PC-9 (cell line): Measurements from ENCODE around the gene ASCC3. TPM values are rescaled to one million over a fixed set of nuclear protein-coding genes. Genes with fewer than 3 reads are reported as not detected.

ENCODE experiments used
- Bru-seq: library from RNA; stranded (reverse); fragments of 400-500 nt; gene quantifications from one replicate; lab custom pipeline; 2021; lab: Mats Ljungman, UMichigan
- BruChase-seq, 2 experiments: library from RNA; stranded (reverse); fragments of 400-500 nt; gene quantifications; one replicate each; lab custom pipeline; 2021; lab: Mats Ljungman, UMichigan
- BruUV-seq: library from RNA; stranded (reverse); fragments of 400-500 nt; replicated peaks from 2 replicates; lab custom pipeline; 2021; lab: Mats Ljungman, UMichigan
- CTCF ChIA-PET: fragments of 300-600 bp; sonication (Branson Sonifier 250); formaldehyde crosslinking; loops from one replicate; lab custom pipeline; 2022; ENCODE audit warnings: antibody characterized with exemption; lab: Charles Lee
- POLR2A ChIA-PET: fragments of 300-600 bp; sonication (Branson Sonifier 250); formaldehyde crosslinking; loops from one replicate; lab custom pipeline; 2022; ENCODE audit warnings: antibody characterized with exemption; ENCODE audit not compliant: unreplicated experiment; lab: Charles Lee
- DNase-seq, 2 experiments: peaks; one replicate each; pipeline versions ENCODE4 v3.0.0 to v3.0.0-alpha.2; 2015 to 2022; ENCODE audit warnings: mixed read lengths in 1 of 2
- H2AFZ ChIP-seq: fragments of 200-600 bp; sonication (generic); 2 replicates; pipeline ENCODE4 v1.8.1; 2017; ENCODE audit warnings: antibody characterized with exemption
- H3F3A ChIP-seq: fragments of 200-600 bp; sonication (generic); 2 replicates; pipeline ENCODE4 v1.8.1; 2017; ENCODE audit warnings: antibody characterized with exemption, mild to moderate bottlenecking, low read depth; ENCODE audit not compliant: insufficient read depth
- H3K27ac ChIP-seq: fragments of 200-600 bp; sonication (generic); 2 replicates; pipeline ENCODE4 v1.6.1; 2016; ENCODE audit warnings: mixed run types
- H3K27me3 ChIP-seq: fragments of 200-600 bp; sonication (generic); 2 replicates; pipeline ENCODE4 v1.6.1; 2016; ENCODE audit warnings: low read depth, mixed run types; ENCODE audit not compliant: insufficient read depth
- H3K36me3 ChIP-seq: fragments of 200-600 bp; sonication (generic); 2 replicates; pipeline ENCODE4 v1.6.1; 2016; ENCODE audit warnings: low read depth, mixed run types
- H3K4me1 ChIP-seq: fragments of 200-600 bp; sonication (generic); replicated peaks from 2 replicates; pipeline ENCODE4 v1.6.1; 2016; ENCODE audit warnings: mixed run types; ENCODE audit not compliant: insufficient read depth
- H3K4me2 ChIP-seq: fragments of 200-600 bp; sonication (generic); 2 replicates; pipeline ENCODE4 v1.6.1; 2017; ENCODE audit warnings: mixed run types
- H3K4me3 ChIP-seq: fragments of 200-600 bp; sonication (generic); 2 replicates; pipeline ENCODE4 v1.6.1; 2016; ENCODE audit warnings: mixed run types
- H3K79me2 ChIP-seq: fragments of 200-600 bp; sonication (generic); 2 replicates; pipeline ENCODE4 v1.6.1; 2017; ENCODE audit warnings: low read depth, mixed run types
- H3K9me2 ChIP-seq: fragments of 200-600 bp; sonication (generic); 2 replicates; pipeline ENCODE4 v1.8.1; 2017; ENCODE audit warnings: mild to moderate bottlenecking; ENCODE audit not compliant: insufficient read depth
- H3K9me3 ChIP-seq: fragments of 200-600 bp; sonication (generic); 2 replicates; pipeline ENCODE4 v1.8.1; 2016; ENCODE audit warnings: low read depth; ENCODE audit not compliant: insufficient read depth
- H4K20me1 ChIP-seq: fragments of 200-600 bp; sonication (generic); 2 replicates; pipeline ENCODE4 v1.8.1; 2017; ENCODE audit not compliant: insufficient read depth
- CTCF ChIP-seq: fragments of 200-600 bp; sonication (generic); conservative IDR thresholded peaks from 2 replicates; pipeline ENCODE4 v1.6.1; 2017; ENCODE audit warnings: mixed run types, antibody characterized with exemption, mild to moderate bottlenecking, moderate library complexity
- EZH2 ChIP-seq: fragments of 200-600 bp; sonication (generic); IDR thresholded peaks from 2 replicates; pipeline ENCODE4 v1.8.0; 2017; ENCODE audit warnings: antibody characterized with exemption, low read depth
- intact Hi-C: fragments of 100-400 bp; cut with micrococcal nuclease; formaldehyde crosslinking; loops from one replicate; pipeline ENCODE4 v1.10.0; 2022; ENCODE audit not compliant: unreplicated experiment
- long read RNA-seq: library from polyadenylated mRNA; stranded (forward); transcript quantifications from one replicate; pipeline ENCODE4 v2.0.0, GENCODE V29; 2022
- total RNA-seq: library from RNA; stranded (reverse); gene quantifications from 2 replicates; pipeline ENCODE4 v1.2.3, GENCODE V29; 2021

Gene ASCC3, protein sequence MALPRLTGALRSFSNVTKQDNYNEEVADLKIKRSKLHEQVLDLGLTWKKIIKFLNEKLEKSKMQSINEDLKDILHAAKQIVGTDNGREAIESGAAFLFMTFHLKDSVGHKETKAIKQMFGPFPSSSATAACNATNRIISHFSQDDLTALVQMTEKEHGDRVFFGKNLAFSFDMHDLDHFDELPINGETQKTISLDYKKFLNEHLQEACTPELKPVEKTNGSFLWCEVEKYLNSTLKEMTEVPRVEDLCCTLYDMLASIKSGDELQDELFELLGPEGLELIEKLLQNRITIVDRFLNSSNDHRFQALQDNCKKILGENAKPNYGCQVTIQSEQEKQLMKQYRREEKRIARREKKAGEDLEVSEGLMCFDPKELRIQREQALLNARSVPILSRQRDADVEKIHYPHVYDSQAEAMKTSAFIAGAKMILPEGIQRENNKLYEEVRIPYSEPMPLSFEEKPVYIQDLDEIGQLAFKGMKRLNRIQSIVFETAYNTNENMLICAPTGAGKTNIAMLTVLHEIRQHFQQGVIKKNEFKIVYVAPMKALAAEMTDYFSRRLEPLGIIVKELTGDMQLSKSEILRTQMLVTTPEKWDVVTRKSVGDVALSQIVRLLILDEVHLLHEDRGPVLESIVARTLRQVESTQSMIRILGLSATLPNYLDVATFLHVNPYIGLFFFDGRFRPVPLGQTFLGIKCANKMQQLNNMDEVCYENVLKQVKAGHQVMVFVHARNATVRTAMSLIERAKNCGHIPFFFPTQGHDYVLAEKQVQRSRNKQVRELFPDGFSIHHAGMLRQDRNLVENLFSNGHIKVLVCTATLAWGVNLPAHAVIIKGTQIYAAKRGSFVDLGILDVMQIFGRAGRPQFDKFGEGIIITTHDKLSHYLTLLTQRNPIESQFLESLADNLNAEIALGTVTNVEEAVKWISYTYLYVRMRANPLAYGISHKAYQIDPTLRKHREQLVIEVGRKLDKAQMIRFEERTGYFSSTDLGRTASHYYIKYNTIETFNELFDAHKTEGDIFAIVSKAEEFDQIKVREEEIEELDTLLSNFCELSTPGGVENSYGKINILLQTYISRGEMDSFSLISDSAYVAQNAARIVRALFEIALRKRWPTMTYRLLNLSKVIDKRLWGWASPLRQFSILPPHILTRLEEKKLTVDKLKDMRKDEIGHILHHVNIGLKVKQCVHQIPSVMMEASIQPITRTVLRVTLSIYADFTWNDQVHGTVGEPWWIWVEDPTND (N-terminal part only)
- total RNA-seq, result 22.3 and 29.4 TPM in 2 replicates
- percentile 77 among the genes with signal in this experiment for Bru-seq, nascent RNA
- percentile 64 among the genes with signal in this experiment for BruChase-seq, experiment 1, labeled RNA remaining after a 2-hour chase
- percentile 64 among the genes with signal in this experiment for BruChase-seq, experiment 2, labeled RNA remaining after a 6-hour chase
- long read RNA-seq, full-length matches to known transcripts, result 4 of 10 reads
- long read RNA-seq, partial matches to known transcripts, result 4 of 10 reads
- long read RNA-seq, other reads (novel, unspliced or antisense), result 2 of 10 reads

DNA sequence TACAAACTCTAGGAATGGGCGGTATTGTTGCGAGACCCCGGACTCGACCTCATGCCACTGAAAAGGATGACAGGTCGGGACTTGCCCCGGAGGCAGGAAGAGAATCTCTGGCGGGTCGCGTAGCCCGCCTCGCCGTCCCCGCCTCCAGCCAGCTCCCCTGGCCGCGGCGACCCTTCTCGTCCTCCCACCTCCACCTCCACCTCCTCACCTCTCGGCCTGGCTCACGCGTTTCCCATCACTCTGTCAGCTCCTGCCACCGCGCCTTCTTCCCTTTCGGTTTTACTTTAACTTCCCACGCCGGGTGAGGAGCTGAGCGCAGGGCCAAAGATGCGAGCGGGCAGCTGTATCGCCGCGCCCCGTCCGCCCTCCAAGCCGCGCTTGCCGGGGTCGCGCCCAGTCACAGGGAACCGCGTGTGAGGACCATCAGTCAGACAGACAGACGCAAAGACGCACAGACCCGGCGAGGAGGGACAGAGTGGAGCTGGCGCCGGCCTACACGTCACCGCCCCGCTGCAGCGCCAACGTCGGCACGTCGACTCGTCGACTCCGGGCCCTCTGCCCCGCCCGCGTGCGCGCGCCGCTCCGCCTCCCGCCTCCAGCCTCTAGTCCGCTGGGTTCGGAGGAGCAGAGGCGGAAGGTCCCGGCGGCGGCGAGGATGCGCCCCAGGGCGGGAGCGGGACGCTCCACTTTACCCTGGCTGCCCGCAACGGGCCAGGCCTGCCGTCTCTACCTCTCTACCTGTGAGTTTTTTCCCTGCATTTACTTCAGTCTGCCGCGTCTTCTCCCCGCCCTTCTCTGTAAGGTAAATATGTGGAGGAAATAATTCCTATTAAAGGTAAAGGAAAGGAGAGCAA lies at the start of gene ASCC3:
TSS of gene ASCC3 (minus strand) at position 477 of the 854 bp plus-strand sequence. CDS start 13,332 bp downstream, outside the sequence.
- Histone ChIP-seq H3K27ac (peak within 1 kb of the TSS; percentile 79), H2AFZ (peak within 1 kb of the TSS; percentile 98), H3K4me1 (peaks cover 25% of the 10 kb centered on the region), H3K9me2 (no peaks in the 10 kb centered on the region), H3F3A (no peaks in the 10 kb centered on the region; the same call in 1 of the 2 replicates), H3K27me3 (no peaks in the 10 kb centered on the region), H4K20me1 (0 out of 2 replicates have a peak, but pooled peaks cover 2% of the 10 kb centered on the region), H3K9me3 (0 out of 2 replicates have a peak, but pooled peaks cover 3% of the 10 kb centered on the region), H3K4me2 (peak within 1 kb of the TSS; percentile 81), H3K36me3 (no peaks in the 10 kb centered on the region), H3K79me2 (peaks cover 56% of the 10 kb centered on the region), H3K4me3 (peak within 1 kb of the TSS; percentile 72)
- POLR2A ChIA-PET, result interaction anchor here (0.6 to 0.7 kb wide), 3 partner anchors 255 to 1933 kb away, joined by 3 to 4 read pairs (median 3); no protein-coding TSS in a partner anchor
- intact Hi-C loops, result no loop called here
- TF ChIP-seq EZH2 (no peak), CTCF (no peak)
- peak; percentile 83 to 91 for DNase-seq
- BruUV-seq, result no TSS peak
- CTCF ChIA-PET, result interaction anchor here (0.6 kb wide), 1 partner anchor 1418 kb away, joined by 5 read pairs; no protein-coding TSS in a partner anchor

GRCh38 chr6:100925749-100926148 lies 44.6 kb upstream of the ASCC3 start:
- H3K4me3 ChIP-seq, result no peak overlapping the region
- BruUV-seq, result no TSS peak
- intact Hi-C loops, result no loop called here
- no peak overlapping the region for H3K4me2 ChIP-seq
- no peak overlapping the region for H3K27ac ChIP-seq
- H3K9me3 ChIP-seq, result no peaks in the 10 kb centered on the region; the same call in 1 of the 2 replicates
- H4K20me1 ChIP-seq, result no peaks in the 10 kb centered on the region
- no peaks in the 10 kb centered on the region; the same call in 1 of the 2 replicates for H3K9me2 ChIP-seq
- no peaks in the 10 kb centered on the region for H3K79me2 ChIP-seq
- DNase-seq, result no peak
- no peaks in the 10 kb centered on the region; the same call in 1 of the 2 replicates for H3F3A ChIP-seq
- H3K4me1 ChIP-seq, result peaks cover 9% of the 10 kb centered on the region
- H2AFZ ChIP-seq, result no peak overlapping the region
- POLR2A ChIA-PET, result interaction anchor here (0.6 kb wide), 1 partner anchor 48 kb away, joined by 9 read pairs; no protein-coding TSS in a partner anchor
- no peaks in the 10 kb centered on the region for H3K27me3 ChIP-seq
- CTCF ChIA-PET, result no interaction called here
- no peak for TF ChIP-seq CTCF
- TF ChIP-seq EZH2, result no peak
- H3K36me3 ChIP-seq, result no peaks in the 10 kb centered on the region
